ENCODE data around the gene BRMS1L. TPM values are rescaled to one million over a fixed set of nuclear protein-coding genes. Genes with fewer than 3 reads are reported as not detected.

BRMS1L gene
- total RNA-seq, 1 experiment from 2014 or later = 4.8 TPM

DNA sequence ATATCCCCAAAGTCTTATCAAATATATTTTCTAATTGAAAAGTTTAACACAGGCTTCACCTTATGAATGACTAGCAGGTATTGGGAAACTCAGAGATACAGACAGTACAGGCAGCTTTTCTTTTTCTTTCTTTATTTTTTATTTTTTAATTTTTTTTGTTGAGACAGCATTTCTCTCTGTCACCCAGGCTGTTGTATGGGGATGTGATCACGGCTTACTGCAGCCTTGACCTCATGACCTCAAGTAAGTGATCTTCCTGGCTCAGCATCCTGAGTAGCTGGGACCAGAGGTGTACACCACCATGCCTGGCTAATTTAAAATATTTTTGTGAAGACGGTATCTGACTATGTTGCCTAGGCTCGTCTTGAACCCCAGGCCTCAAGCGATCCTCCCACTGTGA, 85.0 kb downstream of the BRMS1L start:
- no peaks in the 10 kb centered on the region for H3F3A ChIP-seq (ENCODE audit: low read length, unreplicated experiment)
- H2AFZ ChIP-seq (ENCODE audit: low read length) = no peak overlapping the region
- H3K27me3 ChIP-seq (ENCODE audit: low read length) = peaks cover 49% of the 10 kb centered on the region
- H3K9me2 ChIP-seq (replicated peaks; ENCODE audit: low read length) = no peaks in the 10 kb centered on the region
- intact Hi-C loops (cut with micrococcal nuclease) = no loop called here
- no peak overlapping the region for H3K4me2 ChIP-seq (ENCODE audit: low read length)
- ChIA-PET POLR2A (ENCODE audit: unreplicated experiment) (no interaction called here), CTCF (no interaction called here)
- H4K20me1 ChIP-seq (ENCODE audit: low read length) = 0 out of 2 replicates have a peak, but pooled peaks cover 4% of the 10 kb centered on the region
- no peaks in the 10 kb centered on the region for H3K79me2 ChIP-seq (ENCODE audit: low read length)
- ATAC-seq = no peak
- no peaks in the 10 kb centered on the region for H3K9me3 ChIP-seq (ENCODE audit: low read length)
- no peak overlapping the region for H3K4me3 ChIP-seq (ENCODE audit: low read length)
- BruUV-seq (replicated peaks) = no TSS peak
- DNase-seq = no peak
- no peak overlapping the region for H3K27ac ChIP-seq (ENCODE audit: low read length)
- H3K4me1 ChIP-seq (ENCODE audit: insufficient read depth, low read length) = no peaks in the 10 kb centered on the region
- no peaks in the 10 kb centered on the region for H3K36me3 ChIP-seq (ENCODE audit: low read depth, low read length)
- no peak overlapping the region for H3K9ac ChIP-seq (ENCODE audit: low read length)
- TF ChIP-seq EZH2phosphoT487 (IDR thresholded peaks at IDR 0.05; ENCODE audit: borderline replicate concordance, low read length) = no peak
- TF ChIP-seq EZH2 (IDR thresholded peaks at IDR 0.05; ENCODE audit: low read length, unreplicated experiment) = no peak
- no peak for TF ChIP-seq CTCF (conservative IDR thresholded peaks at IDR 0.05; ENCODE audit: low read depth, low read length)

GRCh38 chr14:35915185-35915584, 89.0 kb downstream of the BRMS1L start:
- no peak for TF ChIP-seq EZH2phosphoT487 (IDR thresholded peaks at IDR 0.05; ENCODE audit: borderline replicate concordance, low read length)
- no peak for TF ChIP-seq CTCF (conservative IDR thresholded peaks at IDR 0.05; ENCODE audit: low read depth, low read length)
- TF ChIP-seq EZH2 (IDR thresholded peaks at IDR 0.05; ENCODE audit: low read length, unreplicated experiment) = no peak
- Histone ChIP-seq H3K79me2 (ENCODE audit: low read length) (no peaks in the 10 kb centered on the region), H3K9me3 (ENCODE audit: low read length) (no peaks in the 10 kb centered on the region), H3K27ac (ENCODE audit: low read length) (no peak overlapping the region), H3K27me3 (ENCODE audit: low read length) (peaks cover 55% of the 10 kb centered on the region), H3K9ac (ENCODE audit: low read length) (no peak overlapping the region), H3K36me3 (ENCODE audit: low read depth, low read length) (no peaks in the 10 kb centered on the region), H3K4me3 (ENCODE audit: low read length) (no peak overlapping the region), H3K4me1 (ENCODE audit: insufficient read depth, low read length) (no peaks in the 10 kb centered on the region), H3K9me2 (replicated peaks; ENCODE audit: low read length) (no peaks in the 10 kb centered on the region), H4K20me1 (ENCODE audit: low read length) (no peaks in the 10 kb centered on the region), H3K4me2 (ENCODE audit: low read length) (no peak overlapping the region), H2AFZ (ENCODE audit: low read length) (no peak overlapping the region), H3F3A (ENCODE audit: low read length, unreplicated experiment) (no peaks in the 10 kb centered on the region)
- BruUV-seq (replicated peaks) = no TSS peak
- POLR2A ChIA-PET (ENCODE audit: unreplicated experiment) = no interaction called here
- CTCF ChIA-PET = no interaction called here
- ATAC-seq = no peak
- no peak for DNase-seq
- intact Hi-C loops (cut with micrococcal nuclease) = no loop called here

GRCh38 chr14:35915775-35916174, 89.6 kb downstream of the BRMS1L start:
- ChIA-PET POLR2A (ENCODE audit: unreplicated experiment) (no interaction called here), CTCF (no interaction called here)
- intact Hi-C loops (cut with micrococcal nuclease) = no loop called here
- DNase-seq = no peak
- no peak for ATAC-seq
- Histone ChIP-seq H3K4me1 (ENCODE audit: insufficient read depth, low read length) (no peaks in the 10 kb centered on the region), H3K27ac (ENCODE audit: low read length) (no peak overlapping the region), H3K9ac (ENCODE audit: low read length) (no peak overlapping the region), H3K4me2 (ENCODE audit: low read length) (no peak overlapping the region), H4K20me1 (ENCODE audit: low read length) (no peaks in the 10 kb centered on the region), H3K9me2 (replicated peaks; ENCODE audit: low read length) (no peaks in the 10 kb centered on the region), H3K36me3 (ENCODE audit: low read depth, low read length) (no peaks in the 10 kb centered on the region), H3K4me3 (ENCODE audit: low read length) (no peak overlapping the region), H3K27me3 (ENCODE audit: low read length) (peaks cover 49% of the 10 kb centered on the region), H2AFZ (ENCODE audit: low read length) (no peak overlapping the region), H3K9me3 (ENCODE audit: low read length) (no peaks in the 10 kb centered on the region), H3K79me2 (ENCODE audit: low read length) (no peaks in the 10 kb centered on the region), H3F3A (ENCODE audit: low read length, unreplicated experiment) (no peaks in the 10 kb centered on the region)
- no TSS peak for BruUV-seq (replicated peaks)
- TF ChIP-seq EZH2phosphoT487 (IDR thresholded peaks at IDR 0.05; ENCODE audit: borderline replicate concordance, low read length) (no peak), EZH2 (IDR thresholded peaks at IDR 0.05; ENCODE audit: low read length, unreplicated experiment) (no peak), CTCF (conservative IDR thresholded peaks at IDR 0.05; ENCODE audit: low read depth, low read length) (no peak)

Other genes with a start within 250 kb of the BRMS1L start
- 20.3 and 24.0 TPM in 2 replicates for gene RALGAPA1, start 17.0 kb upstream of the BRMS1L start, total RNA-seq (2014; rRNA removed)

Data from PC-3 (cell line).